ENCODE measurements around the gene PDE1A. TPM values are rescaled to one million over a fixed set of nuclear protein-coding genes. Genes with fewer than 3 reads are reported as not detected.

Gene PDE1A
- polyA plus RNA-seq, 1 donor: 8.0 TPM

DNA sequence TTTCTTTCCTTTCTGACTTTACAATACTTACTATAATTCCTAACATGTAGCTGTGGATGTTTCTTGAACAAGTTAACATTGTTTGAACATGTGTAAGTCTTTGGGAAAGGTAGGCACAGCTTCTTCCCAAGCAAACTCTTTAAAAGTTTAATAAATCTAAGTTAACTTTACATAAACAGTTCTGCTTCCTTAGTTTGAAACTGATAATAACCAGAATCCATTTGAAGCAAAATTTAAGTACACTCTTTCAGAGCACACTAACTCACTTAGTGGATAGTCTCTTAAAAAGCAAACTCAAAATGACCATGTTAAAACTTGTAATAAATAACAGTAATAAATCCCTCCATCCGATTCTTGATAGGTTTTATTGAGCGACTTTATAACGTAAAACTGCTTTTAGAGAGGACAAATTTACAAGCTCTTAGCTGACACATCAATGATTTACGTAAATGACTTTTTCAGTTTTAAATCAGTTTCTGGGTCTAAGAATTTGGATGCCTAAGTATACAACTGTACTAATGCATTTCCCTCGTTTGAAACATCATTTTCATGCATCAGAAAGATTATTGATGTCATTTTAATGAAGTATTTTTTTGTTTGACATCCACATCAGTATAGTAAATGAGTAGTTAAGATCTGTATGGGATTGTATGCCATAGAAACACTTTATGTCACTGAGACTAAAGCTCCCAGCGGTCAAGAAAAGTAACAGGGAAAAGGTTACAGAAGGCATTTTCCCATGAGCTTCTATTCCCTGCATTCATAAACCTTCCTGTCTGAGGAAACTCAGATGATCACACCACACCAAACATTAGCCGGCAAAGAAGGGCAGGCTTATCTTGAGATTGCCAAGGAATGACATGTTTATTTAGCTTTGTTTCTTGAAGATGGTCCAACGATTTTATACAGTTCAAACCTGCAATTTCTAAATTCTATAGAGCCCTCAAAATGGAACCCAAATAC is 67.5 kb downstream of the PDE1A start:
- no peak for DNase-seq (ENCODE audit: low read depth)

GRCh38 chr2:182358601-182359000 is 68.2 kb downstream of the PDE1A start:
- no peak for DNase-seq (ENCODE audit: low read depth)

DNA sequence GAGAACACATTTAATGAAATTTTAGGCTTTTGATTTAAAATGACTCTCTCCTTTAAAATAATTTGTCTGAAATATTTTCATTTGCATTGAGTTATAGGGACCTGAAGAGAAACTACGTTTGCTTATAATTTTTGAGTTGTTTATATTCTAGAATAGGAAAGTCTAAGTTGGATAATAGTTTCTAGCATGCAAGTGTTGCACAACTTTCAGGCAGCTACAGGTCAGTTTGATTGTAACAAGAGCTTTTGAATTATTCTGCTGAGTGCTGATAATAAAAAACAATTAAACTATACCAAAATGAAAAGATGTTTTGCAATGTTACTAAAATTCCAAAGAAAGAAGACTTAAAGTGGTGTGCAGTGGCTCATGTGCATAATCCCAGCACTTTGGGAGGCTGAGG is 71.0 kb downstream of the PDE1A start:
- no peak for DNase-seq (ENCODE audit: low read depth)

- no peak for DNase-seq (ENCODE audit: low read depth)
Observed at GRCh38 chr2:182351427-182351826, 75.4 kb downstream of the PDE1A start.

- no peak for DNase-seq (ENCODE audit: low read depth)
Observed at GRCh38 chr2:182349268-182349667, 77.6 kb downstream of the PDE1A start.

DNA sequence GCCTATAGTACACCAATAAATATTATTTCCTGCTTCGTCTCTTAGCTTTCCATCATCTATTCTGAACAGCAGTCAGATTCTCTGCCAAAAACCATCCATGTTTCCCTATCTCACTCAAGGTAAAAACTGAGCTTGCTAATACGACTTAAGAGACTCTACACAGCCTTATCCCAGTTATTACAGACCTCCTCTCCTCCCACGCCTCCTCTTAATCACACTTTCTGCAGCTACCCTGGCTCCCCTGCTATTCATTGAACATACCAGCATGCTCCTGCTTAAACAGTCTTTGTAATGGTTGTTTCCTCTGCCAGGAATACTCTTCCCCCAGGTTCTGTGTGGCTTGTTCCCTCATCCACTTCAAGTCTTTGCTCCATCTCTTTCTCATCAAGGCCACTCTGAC is 81.5 kb downstream of the PDE1A start:
- DNase-seq (ENCODE audit: low read depth): no peak

DNA sequence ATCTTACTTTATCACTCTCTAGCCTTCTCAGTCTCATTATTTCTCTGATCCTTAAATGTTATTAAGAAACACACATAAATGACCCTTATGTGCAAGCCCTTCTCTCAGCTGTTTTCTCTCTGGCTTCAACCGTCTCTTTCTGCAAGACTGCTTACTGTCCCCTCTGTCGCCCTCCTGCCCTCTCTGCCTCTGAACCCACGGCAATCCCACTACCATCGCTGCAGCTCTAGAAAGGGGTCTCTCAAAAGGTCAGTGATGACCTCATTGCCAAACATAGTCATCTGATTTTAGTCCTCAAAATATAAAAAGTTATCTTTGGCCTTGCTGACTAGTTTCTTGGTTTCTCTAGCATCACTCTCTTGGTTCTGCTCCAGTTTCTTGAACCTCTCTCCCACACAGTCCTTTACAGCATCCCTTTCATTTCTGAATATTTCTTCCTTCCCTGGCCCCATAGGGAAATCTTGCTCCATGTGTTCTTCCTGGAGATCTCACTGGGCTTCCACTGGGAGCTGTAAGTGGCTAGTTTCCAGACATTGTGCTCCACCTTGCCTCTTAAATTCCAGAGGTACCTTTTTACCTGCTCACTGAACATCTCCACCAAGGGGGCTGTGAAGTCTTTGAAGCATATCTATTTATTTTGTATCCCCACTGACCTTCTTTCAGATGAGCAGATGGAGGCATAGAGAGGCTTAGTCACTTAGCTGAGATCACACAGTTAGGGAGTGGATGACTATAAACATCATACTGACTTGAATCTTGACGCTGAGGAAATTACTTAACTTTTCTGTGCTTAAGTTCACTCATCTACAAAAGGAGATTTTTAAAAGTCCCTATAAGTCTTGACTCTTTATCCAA is 96.2 kb downstream of the PDE1A start:
- no peak for DNase-seq (ENCODE audit: low read depth)

DNA sequence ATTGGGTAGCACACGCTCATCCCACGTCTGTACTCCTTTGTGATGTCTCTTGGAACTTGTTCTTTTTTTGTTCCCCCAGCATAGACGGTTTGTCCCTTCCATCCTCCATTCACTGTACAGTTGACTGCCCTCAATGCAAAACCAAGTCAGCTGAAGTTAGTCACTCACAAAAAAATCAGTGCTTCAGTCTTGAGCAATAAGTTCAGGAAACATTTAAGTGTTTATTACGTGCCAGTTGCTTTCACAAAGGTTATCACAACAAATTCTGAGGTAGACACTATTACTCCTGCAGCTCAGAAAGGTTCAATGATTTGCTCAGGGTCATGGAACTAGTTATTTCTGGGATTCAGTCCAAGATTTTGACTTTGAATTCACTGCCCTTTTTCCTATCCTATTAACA is 102.2 kb downstream of the PDE1A start:
- no peak for DNase-seq (ENCODE audit: low read depth)

DNA sequence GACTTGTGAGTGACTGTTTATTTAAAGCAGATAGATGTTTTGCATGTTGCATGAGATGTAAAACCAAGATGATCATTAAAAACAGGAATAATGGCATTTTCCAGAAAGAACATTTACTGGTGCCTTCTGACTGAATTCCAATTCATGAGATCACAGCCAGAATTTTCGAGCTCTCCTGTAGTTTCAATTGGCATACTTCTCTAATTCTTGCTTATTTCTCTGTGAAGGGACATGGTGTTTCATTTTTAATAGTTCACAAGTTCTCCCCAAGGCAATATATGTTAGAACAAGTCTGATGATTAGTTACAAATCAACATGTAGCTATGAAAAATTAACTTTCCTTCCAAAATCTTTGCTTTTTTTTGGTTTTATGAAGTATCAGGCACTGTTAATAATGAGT is 105.7 kb downstream of the PDE1A start:
- no peak for DNase-seq (ENCODE audit: low read depth)

- peak; percentile 22 for DNase-seq (ENCODE audit: low read depth)
Observed at GRCh38 chr2:182319556-182320505, 107.0 kb downstream of the PDE1A start.

DNA sequence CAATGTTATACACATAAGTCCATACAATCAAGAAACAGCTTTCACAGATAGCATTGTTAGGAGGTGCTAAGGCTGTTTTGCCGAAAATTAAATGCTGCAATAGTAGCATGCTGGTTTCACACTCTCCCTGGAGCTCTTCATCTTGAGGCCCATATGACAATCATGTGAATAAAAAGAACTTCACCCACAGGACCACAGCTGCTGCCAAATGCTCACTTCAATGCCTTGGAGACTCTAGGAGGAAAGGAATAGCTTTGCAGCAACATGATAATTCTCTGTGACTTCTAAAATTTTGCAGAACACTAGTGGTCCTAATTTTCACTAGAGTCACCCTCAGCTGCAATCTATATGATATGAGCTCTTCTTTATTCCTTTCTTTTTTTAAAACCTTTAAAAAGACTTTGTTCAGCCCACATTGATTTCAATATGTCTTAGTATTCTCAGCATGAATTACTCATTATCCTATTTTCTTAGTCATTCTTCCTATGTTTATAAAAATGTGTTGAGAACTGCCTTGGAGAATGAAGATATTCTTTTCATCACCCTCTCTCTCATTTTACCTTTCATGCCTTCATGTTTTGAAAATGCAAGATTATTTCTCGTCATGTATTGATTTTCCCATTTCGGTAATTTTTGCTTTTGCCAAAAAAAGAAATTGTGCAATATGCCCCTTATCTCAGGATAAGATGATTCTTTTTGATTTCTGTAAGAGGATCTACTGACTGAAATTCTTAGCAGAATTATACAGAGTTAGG is 108.2 kb downstream of the PDE1A start:
- no peak for DNase-seq (ENCODE audit: low read depth)

DNA sequence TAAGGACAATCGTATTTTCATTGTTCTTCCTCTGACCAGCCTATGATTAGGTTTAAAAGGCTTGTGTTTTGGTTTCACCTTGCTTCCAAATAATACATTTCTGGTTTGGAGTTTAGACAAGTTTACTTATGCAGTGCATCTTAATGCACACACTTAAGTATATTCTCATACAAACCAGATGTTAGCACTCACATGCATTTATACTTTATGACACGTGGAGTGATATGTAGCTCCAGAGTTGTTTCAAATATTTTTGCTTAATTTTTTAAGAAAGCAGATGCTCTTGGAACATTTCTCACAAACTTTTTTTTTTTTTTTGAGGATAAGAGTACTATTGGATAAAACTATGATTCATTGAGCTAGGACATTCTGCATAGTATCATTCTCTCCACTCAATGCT is 109.9 kb downstream of the PDE1A start:
- DNase-seq (ENCODE audit: low read depth): peak; percentile 40

DNA sequence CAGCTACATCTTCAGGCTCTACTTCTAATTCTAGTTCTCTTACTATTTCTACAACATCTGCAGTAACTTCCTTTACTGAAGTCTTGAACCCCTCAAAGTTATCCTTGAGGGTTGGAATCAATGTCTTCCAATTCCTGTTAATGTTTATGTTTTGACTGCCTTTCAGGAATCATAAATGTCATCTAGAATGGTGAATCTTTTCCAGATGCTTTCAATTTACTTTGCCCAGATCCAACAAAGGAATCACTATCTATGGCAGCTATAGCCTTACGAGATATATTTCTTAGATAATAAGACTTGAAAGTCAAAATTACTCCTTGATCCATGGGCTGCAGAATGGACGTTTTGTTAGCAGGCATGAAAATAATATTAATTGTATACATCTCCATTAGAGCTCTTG is 123.9 kb downstream of the PDE1A start:
- DNase-seq (ENCODE audit: low read depth): no peak

DNA sequence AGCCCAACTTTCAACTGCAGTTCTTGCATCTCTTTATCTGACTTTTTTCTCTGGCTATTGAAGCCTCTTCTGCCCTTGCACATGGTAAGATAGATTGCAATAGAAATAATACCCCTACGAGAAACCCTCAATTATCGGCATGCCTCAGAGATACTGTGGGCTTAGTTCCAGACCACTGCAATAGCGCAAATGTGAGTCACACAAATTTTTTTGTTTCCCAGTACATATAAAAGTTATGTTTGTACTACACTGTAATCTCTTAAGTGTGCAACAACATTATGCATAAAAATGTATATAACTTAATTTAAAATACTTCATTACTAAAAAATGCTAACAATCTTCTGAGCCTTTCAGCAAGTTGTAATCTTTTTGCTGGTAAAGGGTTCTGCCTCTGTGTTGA is 124.7 kb downstream of the PDE1A start:
- no peak for DNase-seq (ENCODE audit: low read depth)

DNA sequence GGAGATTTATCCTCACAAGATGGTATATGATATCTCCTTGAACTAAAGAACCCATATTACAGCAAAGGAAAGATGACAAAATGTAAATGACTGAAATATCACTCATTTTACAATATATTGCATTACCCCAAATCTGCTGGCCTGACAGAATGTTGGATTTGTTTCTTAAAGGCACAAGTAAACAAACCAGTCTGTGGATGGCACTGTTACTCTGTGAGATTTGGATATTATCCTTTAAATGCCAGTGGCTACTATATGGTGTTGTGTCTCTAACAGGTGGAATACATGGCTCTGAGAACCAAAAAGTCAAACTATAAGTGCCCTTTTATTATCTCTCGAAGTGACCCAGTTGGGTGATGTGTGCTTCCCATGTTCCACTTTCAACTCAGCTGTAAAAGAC is 125.7 kb downstream of the PDE1A start:
- no peak for DNase-seq (ENCODE audit: low read depth)

DNA sequence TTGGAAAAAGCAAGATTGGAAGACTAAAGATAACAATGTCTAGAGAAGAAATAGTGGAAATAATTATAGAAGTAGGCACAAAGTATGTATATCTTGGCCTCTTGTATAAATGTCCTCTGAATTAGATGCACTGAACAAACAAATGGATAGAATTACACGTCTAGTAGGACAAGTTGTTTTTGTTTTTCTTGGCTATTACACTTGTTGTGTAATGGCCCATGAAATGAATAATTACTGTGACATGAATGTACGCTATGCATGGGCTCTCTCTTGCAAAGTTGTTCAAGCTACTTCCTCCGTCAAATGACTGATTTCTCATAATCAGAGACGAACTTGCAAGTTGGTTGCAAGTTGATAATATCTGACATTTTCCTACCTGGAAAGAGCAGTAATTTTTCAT is 126.2 kb downstream of the PDE1A start:
- DNase-seq (ENCODE audit: low read depth): no peak

DNA sequence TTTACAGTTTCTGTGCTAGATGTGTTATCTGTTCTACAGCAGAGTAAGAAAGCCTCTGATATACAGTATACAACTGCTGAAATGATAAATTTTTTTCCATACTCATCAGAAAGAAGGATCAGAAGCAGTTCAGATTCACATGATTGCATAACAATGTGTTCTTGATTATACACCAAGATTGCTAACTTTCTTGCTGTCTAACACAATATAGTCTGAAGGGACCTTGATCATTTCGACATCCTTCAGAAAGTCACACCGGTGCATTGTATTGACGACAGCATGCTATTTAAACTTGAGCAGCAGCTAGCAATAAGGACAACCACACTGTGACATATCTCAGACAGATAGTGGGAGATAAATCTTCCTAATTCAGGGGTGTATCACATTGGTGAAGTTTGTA is 127.2 kb downstream of the PDE1A start:
- no peak for DNase-seq (ENCODE audit: low read depth)

GRCh38 chr2:182298456-182298855 is 128.4 kb downstream of the PDE1A start:
- no peak for DNase-seq (ENCODE audit: low read depth)

GRCh38 chr2:182291296-182291695 is 135.5 kb downstream of the PDE1A start:
- no peak for DNase-seq (ENCODE audit: low read depth)

GRCh38 chr2:182283512-182283911 is 143.3 kb downstream of the PDE1A start:
- DNase-seq (ENCODE audit: low read depth): no peak

- DNase-seq (ENCODE audit: low read depth): no peak
Observed at GRCh38 chr2:182281276-182281675, 145.6 kb downstream of the PDE1A start.

Measured in forelimb muscle (tissue), 1 donor.